Measurements from ENCODE around the gene MRPL12.
"Not testable (repeated sequence)": the region's sequence is repeated elsewhere in the genome, so short reads cannot be mapped to it uniquely, and the experiment has no call there.

MRPL12 gene

DNA sequence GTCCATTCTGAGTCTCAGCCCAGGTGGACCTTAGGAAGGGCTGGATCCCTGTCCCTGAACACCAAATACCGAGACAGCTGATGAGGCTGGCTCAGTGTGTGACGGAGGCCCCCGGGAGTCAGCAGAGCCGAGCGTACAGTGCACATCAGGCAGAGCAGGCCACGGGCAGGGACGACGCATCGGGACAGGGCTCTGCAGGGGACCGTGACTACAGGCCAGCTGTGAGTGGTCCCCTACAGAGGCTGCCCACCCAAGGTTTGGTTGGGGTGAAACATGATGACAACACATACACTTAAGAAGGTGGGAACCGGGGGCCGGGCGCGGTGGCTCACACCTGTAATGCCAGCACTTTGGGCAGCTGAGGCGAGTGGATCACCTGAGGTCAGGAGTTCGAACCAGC is 30.2 kb upstream of the MRPL12 start:
- TF ChIP-seq, protein P1, sequence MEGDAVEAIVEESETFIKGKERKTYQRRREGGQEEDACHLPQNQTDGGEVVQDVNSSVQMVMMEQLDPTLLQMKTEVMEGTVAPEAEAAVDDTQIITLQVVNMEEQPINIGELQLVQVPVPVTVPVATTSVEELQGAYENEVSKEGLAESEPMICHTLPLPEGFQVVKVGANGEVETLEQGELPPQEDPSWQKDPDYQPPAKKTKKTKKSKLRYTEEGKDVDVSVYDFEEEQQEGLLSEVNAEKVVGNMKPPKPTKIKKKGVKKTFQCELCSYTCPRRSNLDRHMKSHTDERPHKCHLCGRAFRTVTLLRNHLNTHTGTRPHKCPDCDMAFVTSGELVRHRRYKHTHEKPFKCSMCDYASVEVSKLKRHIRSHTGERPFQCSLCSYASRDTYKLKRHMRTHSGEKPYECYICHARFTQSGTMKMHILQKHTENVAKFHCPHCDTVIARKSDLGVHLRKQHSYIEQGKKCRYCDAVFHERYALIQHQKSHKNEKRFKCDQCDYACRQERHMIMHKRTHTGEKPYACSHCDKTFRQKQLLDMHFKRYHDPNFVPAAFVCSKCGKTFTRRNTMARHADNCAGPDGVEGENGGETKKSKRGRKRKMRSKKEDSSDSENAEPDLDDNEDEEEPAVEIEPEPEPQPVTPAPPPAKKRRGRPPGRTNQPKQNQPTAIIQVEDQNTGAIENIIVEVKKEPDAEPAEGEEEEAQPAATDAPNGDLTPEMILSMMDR (IDR thresholded peaks at IDR 0.05; ENCODE audit: low read depth, low read length), result no peak
- H3K4me3 ChIP-seq (ENCODE audit: low read depth, low read length), result no peak overlapping the region

DNA sequence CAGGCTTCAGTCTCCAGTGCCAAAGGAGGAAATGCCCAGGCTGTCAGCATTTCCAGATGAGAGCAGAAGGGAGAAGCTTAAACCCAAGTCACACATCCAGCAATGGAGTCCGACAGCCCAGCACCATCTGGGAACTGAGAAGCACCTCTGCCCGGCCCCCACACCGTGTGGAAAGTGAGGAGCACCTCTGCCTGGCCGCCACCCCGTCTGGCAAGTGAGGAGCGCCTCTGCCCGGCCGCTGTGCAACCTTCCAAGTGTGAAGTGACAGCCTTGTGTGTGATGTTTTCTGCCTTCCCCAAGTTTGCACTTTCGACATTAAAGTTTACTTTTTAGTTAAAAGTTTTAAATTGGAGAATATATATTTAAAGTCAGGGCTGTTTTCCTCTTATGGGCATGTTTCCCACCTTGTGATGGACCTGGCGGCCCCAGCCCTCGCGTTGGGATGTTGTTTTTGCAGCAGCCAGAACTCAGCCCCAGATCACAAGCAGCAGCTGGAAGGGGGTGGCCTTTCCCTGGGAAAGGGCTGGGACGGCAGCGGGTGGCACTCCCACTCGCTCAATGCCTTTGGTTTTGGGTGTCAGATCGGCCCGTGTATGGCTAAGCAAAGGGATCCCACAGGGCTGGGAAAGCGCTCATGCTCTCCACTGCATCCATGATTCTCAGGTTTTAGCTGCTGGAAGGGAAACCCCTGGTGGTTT is 29.5 kb upstream of the MRPL12 start:
- no peak overlapping the region for H3K4me3 ChIP-seq (ENCODE audit: low read depth, low read length)
- TF ChIP-seq, protein P1 (IDR thresholded peaks at IDR 0.05; ENCODE audit: low read depth, low read length), result no peak

DNA sequence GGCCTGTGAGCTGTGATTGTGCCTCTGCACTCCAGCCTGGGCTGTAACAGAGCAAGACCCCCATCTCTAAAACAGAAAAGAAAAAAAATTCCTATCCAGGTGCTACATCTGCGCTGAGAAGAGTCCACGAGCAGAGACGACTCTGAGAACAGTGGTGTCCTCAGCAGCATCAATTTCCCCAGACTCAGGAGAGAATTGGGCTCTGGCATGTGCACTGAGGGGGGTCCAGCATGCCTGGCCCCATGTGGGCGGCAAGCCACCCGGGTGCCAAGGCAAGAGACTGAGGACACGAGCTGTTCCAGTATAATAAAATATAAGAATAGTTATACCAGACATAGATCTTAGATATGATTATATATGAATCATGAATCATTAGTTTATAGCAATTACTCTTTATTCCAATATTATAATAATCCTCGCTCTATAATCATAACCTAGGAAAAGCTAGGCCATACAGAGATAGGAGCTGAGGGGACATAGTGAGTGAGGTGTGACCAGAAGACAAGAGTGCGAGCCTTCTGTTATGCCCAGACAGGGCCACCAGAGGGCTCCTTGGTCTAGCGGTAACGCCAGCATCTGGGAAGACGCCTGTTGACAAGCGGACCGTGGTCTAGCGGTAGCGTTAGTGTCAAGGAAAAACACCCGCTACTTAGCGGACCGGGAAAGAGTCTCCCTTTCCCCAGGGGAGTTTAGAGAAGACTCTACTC is 27.5 kb upstream of the MRPL12 start:
- TF ChIP-seq, protein P1 (IDR thresholded peaks at IDR 0.05; ENCODE audit: low read depth, low read length), result peak; percentile 28; the same call in 1 of the 2 replicates
- not testable (repeated sequence) for H3K4me3 ChIP-seq (ENCODE audit: low read depth, low read length)

DNA sequence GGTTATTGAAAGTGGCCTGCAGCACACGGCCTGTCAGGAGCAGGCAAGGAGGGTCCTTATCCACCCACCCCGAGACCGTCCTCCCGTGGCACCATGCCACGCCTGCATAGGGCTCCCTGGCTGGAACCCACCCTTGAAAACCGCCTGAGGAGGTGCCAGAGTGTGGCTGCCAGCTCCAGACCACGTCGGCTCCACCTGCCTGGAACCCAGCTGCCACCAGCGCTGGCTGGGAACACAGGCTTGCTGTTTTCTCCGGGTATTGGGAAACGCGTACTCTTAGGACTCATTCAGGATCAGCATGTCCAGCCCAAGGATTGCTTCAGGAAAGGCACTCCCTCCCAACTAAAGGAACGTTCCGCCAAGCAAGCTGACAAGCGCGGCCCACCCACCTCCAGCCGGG is 26.3 kb upstream of the MRPL12 start:
- H3K4me3 ChIP-seq (ENCODE audit: low read depth, low read length), result no peak overlapping the region
- TF ChIP-seq, protein P1 (IDR thresholded peaks at IDR 0.05; ENCODE audit: low read depth, low read length), result no peak

DNA sequence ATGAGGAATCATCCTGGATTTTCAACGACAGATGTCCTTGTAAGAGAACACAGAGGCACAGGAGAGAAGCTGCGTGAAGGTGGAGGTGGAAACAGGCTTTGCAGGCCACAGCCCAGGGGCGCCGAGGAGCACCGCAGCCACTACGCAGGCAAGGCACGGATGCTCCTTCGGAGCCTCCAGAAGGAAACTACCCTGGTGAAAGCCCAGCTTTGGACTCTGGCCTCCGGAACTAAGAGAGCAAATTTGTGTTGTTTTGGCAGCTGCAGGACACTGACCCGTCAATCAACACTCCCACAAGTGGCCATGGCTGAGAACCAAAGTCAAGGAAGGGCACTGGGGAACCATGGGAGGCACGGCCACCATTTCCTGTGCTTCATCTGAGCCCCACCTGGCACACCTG is 23.0 kb upstream of the MRPL12 start:
- H3K4me3 ChIP-seq (ENCODE audit: low read depth, low read length), result no peak overlapping the region
- TF ChIP-seq, protein P1 (IDR thresholded peaks at IDR 0.05; ENCODE audit: low read depth, low read length), result no peak

DNA sequence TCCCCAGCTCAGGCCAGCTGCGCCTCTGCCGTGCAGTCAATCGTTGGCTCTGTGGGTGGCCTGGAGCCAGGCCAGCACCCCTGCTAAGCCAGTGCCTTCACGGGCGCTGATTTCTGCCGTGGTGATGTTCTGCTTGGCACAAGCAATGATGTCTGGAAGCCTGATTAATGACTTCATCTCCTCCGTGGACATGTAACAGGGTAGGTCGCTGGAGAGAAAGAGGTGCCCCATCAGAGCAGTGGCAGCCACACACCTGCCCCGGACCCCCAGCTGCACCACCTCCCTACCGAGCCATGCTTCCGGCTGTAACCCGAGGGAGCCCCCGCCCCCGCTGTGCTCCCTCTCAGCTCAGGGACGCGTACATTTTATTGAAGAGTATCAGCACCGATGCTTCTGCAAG is 21.5 kb upstream of the MRPL12 start:
- TF ChIP-seq, protein P1 (IDR thresholded peaks at IDR 0.05; ENCODE audit: low read depth, low read length), result no peak
- H3K4me3 ChIP-seq (ENCODE audit: low read depth, low read length), result no peak overlapping the region

DNA sequence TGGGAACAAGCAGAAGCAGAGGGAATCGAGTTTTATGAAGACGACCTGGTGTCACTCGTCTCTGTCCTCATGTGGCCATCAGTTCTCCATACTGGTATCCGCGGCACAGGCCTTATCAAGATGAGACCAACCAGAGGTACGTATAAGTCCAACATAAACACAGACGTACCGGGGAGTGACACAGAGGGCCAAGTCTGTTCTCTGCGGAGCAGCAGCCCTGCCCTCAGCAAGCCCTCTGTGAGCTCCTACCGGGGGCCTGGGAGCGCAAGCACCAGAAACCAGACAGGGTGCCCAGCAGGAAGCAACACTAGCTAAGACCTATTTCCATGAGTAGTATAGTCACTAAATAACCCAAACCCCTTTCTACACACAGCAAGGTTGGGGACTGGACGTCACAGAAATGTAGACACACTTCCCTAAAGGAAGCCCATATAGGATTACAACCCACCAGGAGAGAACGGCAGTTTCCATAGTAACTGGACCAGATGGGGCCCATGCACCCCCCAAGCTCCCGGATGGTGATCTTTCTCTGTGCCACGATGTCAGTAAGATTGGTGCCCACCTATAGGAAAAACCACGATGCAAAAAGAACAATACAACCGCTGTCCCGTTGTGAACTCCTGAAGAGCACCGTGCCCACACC is 20.5 kb upstream of the MRPL12 start:
- TF ChIP-seq, protein P1 (IDR thresholded peaks at IDR 0.05; ENCODE audit: low read depth, low read length), result no peak
- H3K4me3 ChIP-seq (ENCODE audit: low read depth, low read length), result peak overlapping the region; percentile 96
